ENCODE results near the gene SEC24D. TPM values are rescaled to one million over a fixed set of nuclear protein-coding genes. Genes with fewer than 3 reads are reported as not detected.

Gene SEC24D
- total RNA-seq, 1 experiment from 2014 or later = 28.4 TPM

DNA sequence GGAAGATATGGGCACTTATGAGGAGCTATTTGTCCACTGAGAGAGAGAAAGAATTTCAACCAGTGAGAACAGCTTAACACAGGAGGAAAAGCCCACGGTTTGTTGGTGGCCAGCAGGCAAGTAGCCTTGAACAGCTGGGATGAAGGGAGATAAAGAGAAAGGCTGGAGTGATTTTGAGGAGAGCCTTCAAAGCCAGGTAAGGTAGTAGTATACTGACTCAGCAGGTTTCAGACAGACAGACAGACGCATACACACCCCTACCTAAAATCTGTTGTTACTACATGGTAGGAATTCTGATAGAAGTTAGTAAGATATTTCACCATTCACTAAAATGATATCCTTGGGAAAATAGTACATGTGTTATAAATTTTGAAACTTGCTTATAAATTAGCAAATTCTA lies 60.5 kb downstream of the SEC24D start:
- Mint-ChIP-seq H3K9me3 (ENCODE audit: low read depth, unreplicated experiment) (no peaks in the 10 kb centered on the region), H3K27me3 (ENCODE audit: unreplicated experiment) (no peaks in the 10 kb centered on the region), H3K4me1 (ENCODE audit: low read depth, unreplicated experiment) (peaks cover 13% of the 10 kb centered on the region), H3K36me3 (ENCODE audit: insufficient read depth, unreplicated experiment) (peaks cover 5% of the 10 kb centered on the region), H3K27ac (ENCODE audit: unreplicated experiment) (no peak overlapping the region), H3K4me3 (ENCODE audit: low read depth, unreplicated experiment) (no peak overlapping the region)
- CTCF ChIA-PET = interaction anchor here (0.6 kb wide), 2 partner anchors 75 to 214 kb away, joined by 3 to 4 read pairs; no protein-coding TSS in a partner anchor
- DNase-seq = no peak
- intact Hi-C loops (cut with micrococcal nuclease; ENCODE audit: unreplicated experiment) = no loop called here
- TF ChIP-seq, protein P1, sequence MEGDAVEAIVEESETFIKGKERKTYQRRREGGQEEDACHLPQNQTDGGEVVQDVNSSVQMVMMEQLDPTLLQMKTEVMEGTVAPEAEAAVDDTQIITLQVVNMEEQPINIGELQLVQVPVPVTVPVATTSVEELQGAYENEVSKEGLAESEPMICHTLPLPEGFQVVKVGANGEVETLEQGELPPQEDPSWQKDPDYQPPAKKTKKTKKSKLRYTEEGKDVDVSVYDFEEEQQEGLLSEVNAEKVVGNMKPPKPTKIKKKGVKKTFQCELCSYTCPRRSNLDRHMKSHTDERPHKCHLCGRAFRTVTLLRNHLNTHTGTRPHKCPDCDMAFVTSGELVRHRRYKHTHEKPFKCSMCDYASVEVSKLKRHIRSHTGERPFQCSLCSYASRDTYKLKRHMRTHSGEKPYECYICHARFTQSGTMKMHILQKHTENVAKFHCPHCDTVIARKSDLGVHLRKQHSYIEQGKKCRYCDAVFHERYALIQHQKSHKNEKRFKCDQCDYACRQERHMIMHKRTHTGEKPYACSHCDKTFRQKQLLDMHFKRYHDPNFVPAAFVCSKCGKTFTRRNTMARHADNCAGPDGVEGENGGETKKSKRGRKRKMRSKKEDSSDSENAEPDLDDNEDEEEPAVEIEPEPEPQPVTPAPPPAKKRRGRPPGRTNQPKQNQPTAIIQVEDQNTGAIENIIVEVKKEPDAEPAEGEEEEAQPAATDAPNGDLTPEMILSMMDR (IDR thresholded peaks at IDR 0.05; ENCODE audit: unreplicated experiment) = no peak
- BruUV-seq (replicated peaks) = no TSS peak

DNA sequence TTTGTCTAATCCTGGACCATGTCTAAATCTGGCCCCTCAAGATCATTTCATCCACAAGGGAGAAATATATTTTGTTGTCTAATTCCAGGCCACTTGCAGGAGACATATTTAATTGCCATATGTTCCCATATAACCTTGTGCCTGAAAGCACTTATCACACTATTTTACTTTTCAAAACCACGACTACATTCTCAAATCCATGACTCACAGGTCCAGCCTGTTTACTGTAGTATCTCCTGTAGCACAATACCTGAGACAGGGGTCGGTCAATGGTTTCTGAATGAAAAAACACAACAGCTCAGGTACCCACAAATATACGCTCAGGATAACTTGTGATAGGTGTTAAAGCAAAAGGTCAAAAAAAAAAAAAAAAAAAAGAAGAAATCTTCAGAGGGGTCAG lies 60.9 kb downstream of the SEC24D start:
- Mint-ChIP-seq H3K36me3 (ENCODE audit: insufficient read depth, unreplicated experiment) (peaks cover 5% of the 10 kb centered on the region), H3K4me3 (ENCODE audit: low read depth, unreplicated experiment) (no peak overlapping the region), H3K27me3 (ENCODE audit: unreplicated experiment) (no peaks in the 10 kb centered on the region), H3K9me3 (ENCODE audit: low read depth, unreplicated experiment) (no peaks in the 10 kb centered on the region), H3K27ac (ENCODE audit: unreplicated experiment) (no peak overlapping the region), H3K4me1 (ENCODE audit: low read depth, unreplicated experiment) (peaks cover 13% of the 10 kb centered on the region)
- TF ChIP-seq, protein P1 (IDR thresholded peaks at IDR 0.05; ENCODE audit: unreplicated experiment) = no peak
- CTCF ChIA-PET = interaction anchor here (0.6 kb wide), 1 partner anchor 75 kb away, joined by 3 read pairs; no protein-coding TSS in a partner anchor
- no TSS peak for BruUV-seq (replicated peaks)
- intact Hi-C loops (cut with micrococcal nuclease; ENCODE audit: unreplicated experiment) = no loop called here
- no peak for DNase-seq

GRCh38 chr4:118774321-118774720 lies 61.6 kb downstream of the SEC24D start:
- peaks cover 5% of the 10 kb centered on the region for H3K36me3 Mint-ChIP-seq (ENCODE audit: insufficient read depth, unreplicated experiment)
- CTCF ChIA-PET = no interaction called here
- no peak overlapping the region for H3K4me3 Mint-ChIP-seq (ENCODE audit: low read depth, unreplicated experiment)
- intact Hi-C loops (cut with micrococcal nuclease; ENCODE audit: unreplicated experiment) = no loop called here
- DNase-seq = no peak
- no peak overlapping the region for H3K27ac Mint-ChIP-seq (ENCODE audit: unreplicated experiment)
- H3K9me3 Mint-ChIP-seq (ENCODE audit: low read depth, unreplicated experiment) = no peaks in the 10 kb centered on the region
- TF ChIP-seq, protein P1 (IDR thresholded peaks at IDR 0.05; ENCODE audit: unreplicated experiment) = no peak
- peaks cover 13% of the 10 kb centered on the region for H3K4me1 Mint-ChIP-seq (ENCODE audit: low read depth, unreplicated experiment)
- no TSS peak for BruUV-seq (replicated peaks)
- H3K27me3 Mint-ChIP-seq (ENCODE audit: unreplicated experiment) = no peaks in the 10 kb centered on the region

GRCh38 chr4:118773429-118773792 lies 62.5 kb downstream of the SEC24D start:
- H3K4me3 Mint-ChIP-seq (ENCODE audit: low read depth, unreplicated experiment) = no peak overlapping the region

More at GRCh38 chr4:118773429-118773792, 62.5 kb downstream of the SEC24D start:
- peaks cover 5% of the 10 kb centered on the region for H3K36me3 Mint-ChIP-seq (ENCODE audit: insufficient read depth, unreplicated experiment)
- no peaks in the 10 kb centered on the region for H3K27me3 Mint-ChIP-seq (ENCODE audit: unreplicated experiment)
- DNase-seq = no peak
- intact Hi-C loops (cut with micrococcal nuclease; ENCODE audit: unreplicated experiment) = loop anchor here (1.0 kb wide), 1 partner anchor 92 kb away; no protein-coding TSS in a partner anchor
- no peaks in the 10 kb centered on the region for H3K9me3 Mint-ChIP-seq (ENCODE audit: low read depth, unreplicated experiment)
- BruUV-seq (replicated peaks) = no TSS peak
- CTCF ChIA-PET = no interaction called here
- TF ChIP-seq, protein P1 (IDR thresholded peaks at IDR 0.05; ENCODE audit: unreplicated experiment) = no peak
- no peak overlapping the region for H3K27ac Mint-ChIP-seq (ENCODE audit: unreplicated experiment)
- peaks cover 13% of the 10 kb centered on the region for H3K4me1 Mint-ChIP-seq (ENCODE audit: low read depth, unreplicated experiment)

All from Calu3 (cell line).